Ramos (cell line): ENCODE measurements around the gene CEP250.
"Not testable (repeated sequence)": the region's sequence is repeated elsewhere in the genome, so short reads cannot be mapped to it uniquely, and the experiment has no call there.

Experiments used
- in situ Hi-C: fragments of 300-500 bp; cut with MboI; formaldehyde crosslinking; loops from one replicate; pipeline ENCODE4 v1.14.3; 2022; ENCODE audit warnings: low sequenced_read_pairs; ENCODE audit not compliant: unreplicated experiment

Gene CEP250

GRCh38 chr20:35517125-35517524, 61.7 kb downstream of the CEP250 start:
- in situ Hi-C loops = no loop called here

GRCh38 chr20:35517767-35518166, 62.4 kb downstream of the CEP250 start:
- in situ Hi-C loops = not testable (repeated sequence)

- in situ Hi-C loops = no loop called here
Measured at GRCh38 chr20:35518955-35519354, 63.6 kb downstream of the CEP250 start.

GRCh38 chr20:35523298-35523888, 68.0 kb downstream of the CEP250 start:
- in situ Hi-C loops = no loop called here

GRCh38 chr20:35525639-35526038, 70.2 kb downstream of the CEP250 start:
- in situ Hi-C loops = no loop called here

- in situ Hi-C loops = no loop called here
Measured at GRCh38 chr20:35527122-35527769, 71.8 kb downstream of the CEP250 start.

- in situ Hi-C loops = no loop called here
Measured at GRCh38 chr20:35529552-35529951, 74.2 kb downstream of the CEP250 start, which contains the start of gene C20orf173. C20orf173 (minus strand) TSS chr20:35529652; CDS start chr20:35529373, 279 bp downstream.

- in situ Hi-C loops = no loop called here
Measured at GRCh38 chr20:35539756-35540212, 84.4 kb downstream of the CEP250 start.

- in situ Hi-C loops = no loop called here
Measured at GRCh38 chr20:35541118-35541782, 85.9 kb downstream of the CEP250 start.

- in situ Hi-C loops = no loop called here
Measured at GRCh38 chr20:35541783-35542662, 86.6 kb downstream of the CEP250 start, which contains the start of gene ERGIC3. ERGIC3 (plus strand) TSS chr20:35542078; CDS start chr20:35542098, 20 bp downstream.

GRCh38 chr20:35542990-35543389, 87.6 kb downstream of the CEP250 start:
- in situ Hi-C loops = no loop called here

GRCh38 chr20:35544436-35544835, 89.0 kb downstream of the CEP250 start:
- in situ Hi-C loops = no loop called here

- in situ Hi-C loops = not testable (repeated sequence)
Measured at GRCh38 chr20:35544941-35545340, 89.5 kb downstream of the CEP250 start.

- in situ Hi-C loops = no loop called here
Measured at GRCh38 chr20:35546127-35546526, 90.7 kb downstream of the CEP250 start.

- in situ Hi-C loops = no loop called here
Measured at GRCh38 chr20:35547329-35547728, 91.9 kb downstream of the CEP250 start.

- in situ Hi-C loops = no loop called here
Measured at GRCh38 chr20:35551503-35551902, 96.1 kb downstream of the CEP250 start.

GRCh38 chr20:35552914-35553313, 97.5 kb downstream of the CEP250 start:
- in situ Hi-C loops = no loop called here

GRCh38 chr20:35555461-35555860, 100.1 kb downstream of the CEP250 start:
- in situ Hi-C loops = not testable (repeated sequence)

- in situ Hi-C loops = no loop called here
Measured at GRCh38 chr20:35555951-35556645, 100.7 kb downstream of the CEP250 start.

- in situ Hi-C loops = no loop called here
Measured at GRCh38 chr20:35556871-35557270, 101.5 kb downstream of the CEP250 start.
